Glutamatergic neuron (in vitro differentiated cells): ENCODE data around the gene MORN5. TPM values are rescaled to one million over a fixed set of nuclear protein-coding genes. Genes with fewer than 3 reads are reported as not detected.

Source experiments
- DNase-seq: peaks from one replicate; pipeline ENCODE4 v3.0.0; 2022
- H3K27ac Mint-ChIP-seq: one replicate; pipeline ENCODE4 v1.8.0; 2020; ENCODE audit warnings: mild to moderate bottlenecking, mixed read lengths, inconsistent platforms; ENCODE audit not compliant: unreplicated experiment
- H3K27me3 Mint-ChIP-seq: one replicate; pipeline ENCODE4 v1.8.0; 2020; ENCODE audit warnings: mild to moderate bottlenecking, moderate library complexity, mixed read lengths, inconsistent platforms; ENCODE audit not compliant: unreplicated experiment
- H3K36me3 Mint-ChIP-seq: one replicate; pipeline ENCODE4 v1.8.0; 2020; ENCODE audit warnings: mild to moderate bottlenecking, mixed read lengths, inconsistent platforms; ENCODE audit not compliant: unreplicated experiment
- H3K4me1 Mint-ChIP-seq: one replicate; pipeline ENCODE4 v1.8.0; 2020; ENCODE audit warnings: mild to moderate bottlenecking, low read depth, mixed read lengths, inconsistent platforms; ENCODE audit not compliant: unreplicated experiment
- H3K4me3 Mint-ChIP-seq: one replicate; pipeline ENCODE4 v1.8.0; 2020; ENCODE audit warnings: mild to moderate bottlenecking, mixed read lengths, inconsistent platforms; ENCODE audit not compliant: unreplicated experiment
- H3K9me3 Mint-ChIP-seq: one replicate; pipeline ENCODE4 v1.8.0; 2020; ENCODE audit warnings: mild to moderate bottlenecking, moderate library complexity, mixed read lengths, inconsistent platforms; ENCODE audit not compliant: unreplicated experiment
- total RNA-seq: library from RNA; stranded (reverse); fragmentation: NEBNext Ultra II Directional; extraction: Animal tissue kit (Norgen Biotek cat#: 25700); gene quantifications from one replicate; pipeline ENCODE4 v1.2.1, GENCODE V29; 2021; ENCODE audit not compliant: unreplicated experiment
- TF ChIP-seq, protein P1 (sequence below): fragments of 200-600 bp; sonication (generic); IDR thresholded peaks from one replicate; pipeline ENCODE4 v1.5.0; 2021; ENCODE audit not compliant: partially characterized antibody, unreplicated experiment

The MORN5 gene
- total RNA-seq, 1 donor from 2014 or later: not detected

DNA sequence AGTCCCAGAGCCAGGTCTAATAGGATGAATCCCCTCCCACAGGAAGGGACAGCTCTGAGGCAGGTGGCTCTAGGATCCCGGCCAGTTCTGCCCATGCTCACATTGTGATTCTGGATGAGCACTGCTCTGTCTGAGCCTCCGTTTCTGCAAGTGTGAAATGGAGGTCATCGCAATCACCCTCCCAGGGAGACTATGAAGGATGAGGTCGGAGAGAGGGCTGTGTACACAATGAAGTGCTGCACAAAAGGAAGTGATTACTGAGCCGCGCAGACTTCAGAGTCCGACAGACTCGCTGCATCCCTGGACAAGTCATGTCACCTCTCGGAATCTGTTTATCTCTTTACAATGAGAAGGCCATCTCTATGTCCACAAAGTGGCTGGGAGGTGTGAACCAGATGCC is 47.4 kb downstream of the MORN5 start:
- no peaks in the 10 kb centered on the region for H3K4me1 Mint-ChIP-seq
- H3K27ac Mint-ChIP-seq: no peak overlapping the region
- peaks cover 2% of the 10 kb centered on the region for H3K9me3 Mint-ChIP-seq

DNA sequence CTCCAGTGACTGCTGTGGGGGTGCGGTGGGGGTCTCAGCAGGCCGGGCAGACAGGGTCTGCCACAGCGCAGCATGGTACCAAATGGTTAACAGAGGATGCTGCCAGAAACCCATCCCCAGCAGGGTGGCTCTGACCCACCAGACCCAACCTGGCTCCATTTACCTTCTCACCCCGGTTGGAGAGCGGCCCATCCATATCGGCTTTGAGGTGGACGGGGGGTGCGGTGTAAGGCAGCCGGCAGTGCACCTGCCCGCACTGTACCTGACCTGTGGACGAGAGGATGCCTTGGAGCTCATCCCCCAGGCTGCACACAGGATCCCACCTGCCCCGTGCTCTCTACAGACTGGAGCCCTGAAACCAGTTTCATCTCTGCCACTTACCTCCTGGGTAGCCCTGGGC is 49.7 kb downstream of the MORN5 start:
- DNase-seq: no peak
- Mint-ChIP-seq H3K36me3 (no peaks in the 10 kb centered on the region), H3K9me3 (peaks cover 4% of the 10 kb centered on the region), H3K4me1 (no peaks in the 10 kb centered on the region), H3K27me3 (peaks cover 6% of the 10 kb centered on the region), H3K27ac (no peak overlapping the region), H3K4me3 (no peak overlapping the region)
- TF ChIP-seq, protein P1, sequence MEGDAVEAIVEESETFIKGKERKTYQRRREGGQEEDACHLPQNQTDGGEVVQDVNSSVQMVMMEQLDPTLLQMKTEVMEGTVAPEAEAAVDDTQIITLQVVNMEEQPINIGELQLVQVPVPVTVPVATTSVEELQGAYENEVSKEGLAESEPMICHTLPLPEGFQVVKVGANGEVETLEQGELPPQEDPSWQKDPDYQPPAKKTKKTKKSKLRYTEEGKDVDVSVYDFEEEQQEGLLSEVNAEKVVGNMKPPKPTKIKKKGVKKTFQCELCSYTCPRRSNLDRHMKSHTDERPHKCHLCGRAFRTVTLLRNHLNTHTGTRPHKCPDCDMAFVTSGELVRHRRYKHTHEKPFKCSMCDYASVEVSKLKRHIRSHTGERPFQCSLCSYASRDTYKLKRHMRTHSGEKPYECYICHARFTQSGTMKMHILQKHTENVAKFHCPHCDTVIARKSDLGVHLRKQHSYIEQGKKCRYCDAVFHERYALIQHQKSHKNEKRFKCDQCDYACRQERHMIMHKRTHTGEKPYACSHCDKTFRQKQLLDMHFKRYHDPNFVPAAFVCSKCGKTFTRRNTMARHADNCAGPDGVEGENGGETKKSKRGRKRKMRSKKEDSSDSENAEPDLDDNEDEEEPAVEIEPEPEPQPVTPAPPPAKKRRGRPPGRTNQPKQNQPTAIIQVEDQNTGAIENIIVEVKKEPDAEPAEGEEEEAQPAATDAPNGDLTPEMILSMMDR: no peak

More for the DNA sequence above, 47.4 kb downstream of the MORN5 start:
- Mint-ChIP-seq H3K36me3 (no peaks in the 10 kb centered on the region), H3K27me3 (peaks cover 5% of the 10 kb centered on the region), H3K4me3 (no peak overlapping the region)
- TF ChIP-seq, protein P1: no peak
- no peak for DNase-seq

DNA sequence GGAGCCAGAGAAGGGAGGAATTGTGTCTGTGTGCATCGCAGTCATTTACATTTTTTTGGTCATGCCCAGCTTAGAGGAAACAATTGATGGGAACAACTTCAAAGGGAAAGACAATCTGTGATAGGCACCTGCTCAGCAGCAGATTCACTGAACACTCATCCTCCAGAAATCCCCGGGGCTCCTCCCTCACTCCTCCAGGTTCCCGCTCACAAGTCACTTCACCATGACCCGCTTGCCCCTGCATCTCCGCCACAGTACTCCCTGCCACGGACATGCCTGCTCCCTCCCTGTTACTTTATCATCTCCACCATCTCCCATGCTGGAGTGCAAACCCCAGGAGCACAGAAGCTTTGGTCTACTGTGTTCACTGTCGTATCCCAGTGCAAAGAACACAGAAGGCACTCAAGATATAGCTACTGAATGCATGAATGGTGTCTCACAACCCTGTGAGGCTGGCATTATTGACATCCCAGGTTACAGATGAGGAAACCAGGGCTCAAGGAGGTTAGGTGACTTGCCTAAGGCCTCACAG is 52.8 kb downstream of the MORN5 start:
- DNase-seq: no peak
- Mint-ChIP-seq H3K27me3 (peaks cover 16% of the 10 kb centered on the region), H3K36me3 (peaks cover 4% of the 10 kb centered on the region), H3K9me3 (peaks cover 5% of the 10 kb centered on the region), H3K27ac (no peak overlapping the region), H3K4me3 (peak overlapping the region; percentile 43), H3K4me1 (no peaks in the 10 kb centered on the region)
- TF ChIP-seq, protein P1: no peak

DNA sequence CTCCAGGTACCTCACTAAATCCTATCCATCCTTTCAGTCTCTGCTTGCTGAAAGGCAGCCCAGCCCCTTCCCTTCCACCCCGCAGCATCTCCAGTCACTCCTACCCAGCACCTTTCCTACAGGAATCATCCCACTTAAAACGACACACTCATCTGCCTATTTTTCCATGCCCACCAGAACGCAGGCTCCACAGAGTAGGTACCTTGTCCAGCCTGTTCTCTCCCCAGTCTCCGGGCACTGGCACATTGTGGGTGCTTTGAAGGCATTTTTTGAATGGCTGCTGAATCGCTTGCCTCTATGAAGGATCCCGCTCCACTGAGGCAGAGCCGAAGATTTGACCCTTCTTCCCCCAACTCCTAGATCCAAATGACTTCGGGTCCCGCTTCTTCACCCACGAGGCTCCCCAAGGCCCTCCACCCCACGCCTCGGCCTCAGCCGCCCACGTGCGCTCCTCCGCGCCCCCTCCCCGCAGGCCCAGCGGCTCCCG is 53.4 kb downstream of the MORN5 start:
- peak overlapping the region; percentile 43 for H3K4me3 Mint-ChIP-seq
- peaks cover 5% of the 10 kb centered on the region for H3K36me3 Mint-ChIP-seq
- TF ChIP-seq, protein P1: no peak
- peaks cover 21% of the 10 kb centered on the region for H3K27me3 Mint-ChIP-seq
- peaks cover 11% of the 10 kb centered on the region for H3K9me3 Mint-ChIP-seq
- no peak for DNase-seq
- H3K27ac Mint-ChIP-seq: no peak overlapping the region
- peaks cover 4% of the 10 kb centered on the region for H3K4me1 Mint-ChIP-seq

DNA sequence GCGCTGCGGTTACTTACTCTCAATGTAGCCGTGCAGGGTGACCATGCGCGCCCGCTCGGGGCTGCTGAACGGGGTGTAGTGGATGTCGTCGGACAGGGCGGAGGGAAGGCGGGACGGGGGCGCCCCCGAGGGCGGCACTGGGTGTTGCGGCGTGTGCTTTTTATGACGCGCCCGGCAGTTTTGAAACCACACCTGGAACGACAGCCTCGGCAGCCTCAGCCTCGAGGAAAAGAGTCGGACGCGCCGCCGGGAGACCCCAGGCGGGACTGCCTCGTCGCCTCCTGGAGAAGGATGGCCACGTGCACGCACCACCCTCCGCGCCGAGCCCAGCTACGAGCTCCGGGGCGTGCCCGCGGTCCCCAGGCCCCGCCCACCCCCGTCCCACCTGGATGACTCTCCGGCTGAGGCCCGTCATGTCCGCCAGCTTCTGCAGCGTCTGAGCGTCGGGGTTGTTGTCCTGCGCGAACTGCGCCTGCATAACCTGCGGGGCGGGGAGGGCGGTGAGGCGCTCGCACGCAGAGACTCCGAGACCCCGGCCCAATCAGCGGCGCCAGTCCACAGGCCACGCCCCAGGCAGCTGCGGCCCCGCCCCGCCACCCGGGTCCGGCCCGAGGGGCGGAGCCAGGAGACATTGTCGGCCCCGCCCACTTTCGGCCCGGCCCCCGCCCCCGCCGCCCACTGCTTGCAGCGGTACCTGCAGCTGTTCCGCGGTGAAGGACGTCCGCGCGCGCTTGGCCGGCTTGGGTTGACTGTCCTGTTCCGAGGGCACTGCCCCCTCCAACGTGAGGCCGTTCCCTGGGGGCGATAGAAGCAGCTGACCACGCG is 54.1 kb downstream of the MORN5 start:
- H3K27me3 Mint-ChIP-seq: peaks cover 28% of the 10 kb centered on the region
- DNase-seq: peak; percentile 86
- no peak overlapping the region for H3K27ac Mint-ChIP-seq
- peaks cover 9% of the 10 kb centered on the region for H3K4me1 Mint-ChIP-seq
- peaks cover 16% of the 10 kb centered on the region for H3K9me3 Mint-ChIP-seq
- H3K4me3 Mint-ChIP-seq: peak overlapping the region; percentile 81
- H3K36me3 Mint-ChIP-seq: peaks cover 10% of the 10 kb centered on the region
- TF ChIP-seq, protein P1: no peak
